ENCODE data around the gene HOXD3.

Gene HOXD3

DNA sequence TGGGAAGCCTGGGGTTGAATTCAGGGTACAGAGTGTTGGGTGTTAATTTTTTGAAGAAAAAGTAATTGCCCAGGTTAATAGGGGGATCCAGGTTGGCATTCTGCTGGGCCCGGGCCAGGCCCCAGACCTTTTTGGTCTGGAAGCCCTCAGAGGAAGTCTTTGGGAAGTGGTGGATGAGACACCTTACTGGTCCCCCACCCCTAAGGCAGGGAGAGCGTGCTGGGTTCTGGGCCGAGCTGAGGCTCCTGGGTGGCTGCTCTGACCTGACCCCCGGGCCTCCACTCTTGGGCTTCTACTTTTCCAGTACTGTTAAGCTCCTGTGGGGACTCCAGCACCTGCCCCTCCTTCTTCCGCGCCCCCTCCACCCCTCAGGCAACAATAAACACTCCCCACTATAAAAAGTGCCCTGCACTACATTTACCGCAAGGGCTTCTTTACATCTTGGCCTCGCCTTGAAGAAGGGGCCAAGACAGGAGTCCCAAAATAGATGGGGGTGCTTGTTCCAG is 753 bp upstream of the HOXD3 start:
- TF ChIP-seq TAF1 (IDR thresholded peaks at IDR 0.05; ENCODE audit: borderline replicate concordance, insufficient read depth, low read length) (no peak), SIN3A (IDR thresholded peaks at IDR 0.05; ENCODE audit: borderline replicate concordance, insufficient read depth, low read length) (no peak)
- TF ChIP-seq, protein P1, sequence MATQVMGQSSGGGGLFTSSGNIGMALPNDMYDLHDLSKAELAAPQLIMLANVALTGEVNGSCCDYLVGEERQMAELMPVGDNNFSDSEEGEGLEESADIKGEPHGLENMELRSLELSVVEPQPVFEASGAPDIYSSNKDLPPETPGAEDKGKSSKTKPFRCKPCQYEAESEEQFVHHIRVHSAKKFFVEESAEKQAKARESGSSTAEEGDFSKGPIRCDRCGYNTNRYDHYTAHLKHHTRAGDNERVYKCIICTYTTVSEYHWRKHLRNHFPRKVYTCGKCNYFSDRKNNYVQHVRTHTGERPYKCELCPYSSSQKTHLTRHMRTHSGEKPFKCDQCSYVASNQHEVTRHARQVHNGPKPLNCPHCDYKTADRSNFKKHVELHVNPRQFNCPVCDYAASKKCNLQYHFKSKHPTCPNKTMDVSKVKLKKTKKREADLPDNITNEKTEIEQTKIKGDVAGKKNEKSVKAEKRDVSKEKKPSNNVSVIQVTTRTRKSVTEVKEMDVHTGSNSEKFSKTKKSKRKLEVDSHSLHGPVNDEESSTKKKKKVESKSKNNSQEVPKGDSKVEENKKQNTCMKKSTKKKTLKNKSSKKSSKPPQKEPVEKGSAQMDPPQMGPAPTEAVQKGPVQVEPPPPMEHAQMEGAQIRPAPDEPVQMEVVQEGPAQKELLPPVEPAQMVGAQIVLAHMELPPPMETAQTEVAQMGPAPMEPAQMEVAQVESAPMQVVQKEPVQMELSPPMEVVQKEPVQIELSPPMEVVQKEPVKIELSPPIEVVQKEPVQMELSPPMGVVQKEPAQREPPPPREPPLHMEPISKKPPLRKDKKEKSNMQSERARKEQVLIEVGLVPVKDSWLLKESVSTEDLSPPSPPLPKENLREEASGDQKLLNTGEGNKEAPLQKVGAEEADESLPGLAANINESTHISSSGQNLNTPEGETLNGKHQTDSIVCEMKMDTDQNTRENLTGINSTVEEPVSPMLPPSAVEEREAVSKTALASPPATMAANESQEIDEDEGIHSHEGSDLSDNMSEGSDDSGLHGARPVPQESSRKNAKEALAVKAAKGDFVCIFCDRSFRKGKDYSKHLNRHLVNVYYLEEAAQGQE (IDR thresholded peaks at IDR 0.05; ENCODE audit: insufficient read depth in 1 of 2, low read depth in 2 of 2, low read length in 2 of 2), result no peak

DNA sequence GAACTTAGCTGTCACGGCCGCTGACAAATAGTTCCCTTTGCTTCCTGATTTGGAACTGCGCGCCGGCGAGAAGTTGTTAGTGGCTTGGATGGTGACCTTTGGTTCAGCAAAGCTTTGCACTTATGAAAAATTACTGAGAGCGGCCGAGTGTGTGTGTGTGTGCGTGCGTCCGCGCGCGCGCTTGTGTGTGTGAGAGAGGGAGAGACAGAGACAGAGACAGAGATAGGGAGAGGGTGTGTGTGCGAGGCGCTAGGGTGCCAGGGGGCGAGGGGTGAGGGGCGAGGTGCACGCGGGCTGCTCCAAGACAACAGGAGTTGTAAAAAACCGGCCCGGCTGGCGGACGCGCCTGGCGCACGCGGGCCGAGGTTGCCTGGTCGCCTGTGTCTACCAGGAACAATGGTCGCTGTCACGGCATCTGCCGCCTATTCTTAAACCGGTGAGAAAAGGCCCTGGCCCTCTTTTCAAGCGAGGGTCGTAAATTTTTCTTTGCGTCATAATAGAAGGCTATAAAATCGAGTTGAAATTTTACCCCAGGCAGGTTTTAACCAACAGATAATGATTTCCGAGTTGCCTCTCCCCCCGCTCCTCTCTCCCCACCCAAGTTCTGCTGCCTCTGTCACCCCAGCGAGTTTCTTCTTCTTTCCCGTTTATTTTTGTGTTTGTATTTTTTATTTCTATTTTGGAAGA is 535 bp downstream of the HOXD3 start:
- TF ChIP-seq, protein P1 (IDR thresholded peaks at IDR 0.05; ENCODE audit: insufficient read depth in 1 of 2, low read depth in 2 of 2, low read length in 2 of 2), result no peak
- TF ChIP-seq FOXP2 (optimal IDR thresholded peaks at IDR 0.05; ENCODE audit: borderline replicate concordance, extremely low read depth, extremely low read length, insufficient read depth) (no peak), SIN3A (IDR thresholded peaks at IDR 0.05; ENCODE audit: borderline replicate concordance, insufficient read depth, low read length) (no peak), TAF1 (IDR thresholded peaks at IDR 0.05; ENCODE audit: borderline replicate concordance, insufficient read depth, low read length) (no peak), POLR2AphosphoS5 (IDR thresholded peaks at IDR 0.05; ENCODE audit: low read depth, low read length) (no peak)

- TF ChIP-seq FOXP2 (optimal IDR thresholded peaks at IDR 0.05; ENCODE audit: borderline replicate concordance, extremely low read depth, extremely low read length, insufficient read depth), result no peak
- TF ChIP-seq POLR2AphosphoS5 (IDR thresholded peaks at IDR 0.05; ENCODE audit: low read depth, low read length), result no peak
- TF ChIP-seq TAF1 (IDR thresholded peaks at IDR 0.05; ENCODE audit: borderline replicate concordance, insufficient read depth, low read length), result no peak
- TF ChIP-seq SIN3A (IDR thresholded peaks at IDR 0.05; ENCODE audit: borderline replicate concordance, insufficient read depth, low read length), result no peak
- TF ChIP-seq, protein P1 (IDR thresholded peaks at IDR 0.05; ENCODE audit: insufficient read depth in 1 of 2, low read depth in 2 of 2, low read length in 2 of 2), result no peak
Observed at GRCh38 chr2:176158186-176158591, 1.1 kb downstream of the HOXD3 start.

GRCh38 chr2:176158855-176159662 is 2.0 kb downstream of the HOXD3 start:
- no peak for TF ChIP-seq POLR2AphosphoS5 (IDR thresholded peaks at IDR 0.05; ENCODE audit: low read depth, low read length)
- TF ChIP-seq, protein P1 (IDR thresholded peaks at IDR 0.05; ENCODE audit: insufficient read depth in 1 of 2, low read depth in 2 of 2, low read length in 2 of 2), result no peak
- TF ChIP-seq FOXP2 (optimal IDR thresholded peaks at IDR 0.05; ENCODE audit: borderline replicate concordance, extremely low read depth, extremely low read length, insufficient read depth), result no peak
- TF ChIP-seq SIN3A (IDR thresholded peaks at IDR 0.05; ENCODE audit: borderline replicate concordance, insufficient read depth, low read length), result no peak
- no peak for TF ChIP-seq TAF1 (IDR thresholded peaks at IDR 0.05; ENCODE audit: borderline replicate concordance, insufficient read depth, low read length)

All from PFSK-1 (cell line).